ENCODE results near the gene SOS1. TPM values are rescaled to one million over a fixed set of nuclear protein-coding genes. Genes with fewer than 3 reads are reported as not detected.
A peak's percentile ranks its signal among the peaks of the same experiment; 100 is the strongest.

The SOS1 gene
- total RNA-seq, 6 experiments from 2014 or later: 9.6 to 20.1 (median 16.5) TPM

GRCh38 chr2:39153312-39153711 is 32.5 kb upstream of the SOS1 start:
- H3K36me3 ChIP-seq: no peaks in the 10 kb centered on the region
- H3K9me3 ChIP-seq: no peaks in the 10 kb centered on the region
- H3K4me3 ChIP-seq: no peak overlapping the region
- WGBS (ENCODE audit: insufficient coverage, low coverage, low lambda C conversion rate, missing lambda C conversion rate): 67% methylated on average over 1 of the region's 1 CpG
- no peak overlapping the region for H3K27ac ChIP-seq
- H3K27me3 ChIP-seq: no peaks in the 10 kb centered on the region
- intact Hi-C loops (cut with DNase I): no loop called here
- DNase-seq (no peak), ATAC-seq (no peak)
- TF ChIP-seq POLR2A (IDR thresholded peaks at IDR 0.05): no peak
- TF ChIP-seq, protein P1, sequence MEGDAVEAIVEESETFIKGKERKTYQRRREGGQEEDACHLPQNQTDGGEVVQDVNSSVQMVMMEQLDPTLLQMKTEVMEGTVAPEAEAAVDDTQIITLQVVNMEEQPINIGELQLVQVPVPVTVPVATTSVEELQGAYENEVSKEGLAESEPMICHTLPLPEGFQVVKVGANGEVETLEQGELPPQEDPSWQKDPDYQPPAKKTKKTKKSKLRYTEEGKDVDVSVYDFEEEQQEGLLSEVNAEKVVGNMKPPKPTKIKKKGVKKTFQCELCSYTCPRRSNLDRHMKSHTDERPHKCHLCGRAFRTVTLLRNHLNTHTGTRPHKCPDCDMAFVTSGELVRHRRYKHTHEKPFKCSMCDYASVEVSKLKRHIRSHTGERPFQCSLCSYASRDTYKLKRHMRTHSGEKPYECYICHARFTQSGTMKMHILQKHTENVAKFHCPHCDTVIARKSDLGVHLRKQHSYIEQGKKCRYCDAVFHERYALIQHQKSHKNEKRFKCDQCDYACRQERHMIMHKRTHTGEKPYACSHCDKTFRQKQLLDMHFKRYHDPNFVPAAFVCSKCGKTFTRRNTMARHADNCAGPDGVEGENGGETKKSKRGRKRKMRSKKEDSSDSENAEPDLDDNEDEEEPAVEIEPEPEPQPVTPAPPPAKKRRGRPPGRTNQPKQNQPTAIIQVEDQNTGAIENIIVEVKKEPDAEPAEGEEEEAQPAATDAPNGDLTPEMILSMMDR (IDR thresholded peaks at IDR 0.05): no peak
- H3K4me1 ChIP-seq: no peaks in the 10 kb centered on the region

- 89% methylated on average over 2 of the region's 2 CpGs for WGBS (ENCODE audit: insufficient coverage, low coverage, low lambda C conversion rate, missing lambda C conversion rate)
- intact Hi-C loops (cut with DNase I): no loop called here
- no peaks in the 10 kb centered on the region for H3K27me3 ChIP-seq
- no peak for ATAC-seq
- H3K27ac ChIP-seq: no peak overlapping the region
- DNase-seq: no peak
- H3K36me3 ChIP-seq: no peaks in the 10 kb centered on the region
- no peaks in the 10 kb centered on the region for H3K9me3 ChIP-seq
- no peaks in the 10 kb centered on the region for H3K4me1 ChIP-seq
- no peak for TF ChIP-seq POLR2A (IDR thresholded peaks at IDR 0.05)
- TF ChIP-seq, protein P1 (IDR thresholded peaks at IDR 0.05): no peak
- H3K4me3 ChIP-seq: no peak overlapping the region
These were observed 31.7 kb upstream of the SOS1 start for GRCh38 chr2:39152504-39152903.

DNA sequence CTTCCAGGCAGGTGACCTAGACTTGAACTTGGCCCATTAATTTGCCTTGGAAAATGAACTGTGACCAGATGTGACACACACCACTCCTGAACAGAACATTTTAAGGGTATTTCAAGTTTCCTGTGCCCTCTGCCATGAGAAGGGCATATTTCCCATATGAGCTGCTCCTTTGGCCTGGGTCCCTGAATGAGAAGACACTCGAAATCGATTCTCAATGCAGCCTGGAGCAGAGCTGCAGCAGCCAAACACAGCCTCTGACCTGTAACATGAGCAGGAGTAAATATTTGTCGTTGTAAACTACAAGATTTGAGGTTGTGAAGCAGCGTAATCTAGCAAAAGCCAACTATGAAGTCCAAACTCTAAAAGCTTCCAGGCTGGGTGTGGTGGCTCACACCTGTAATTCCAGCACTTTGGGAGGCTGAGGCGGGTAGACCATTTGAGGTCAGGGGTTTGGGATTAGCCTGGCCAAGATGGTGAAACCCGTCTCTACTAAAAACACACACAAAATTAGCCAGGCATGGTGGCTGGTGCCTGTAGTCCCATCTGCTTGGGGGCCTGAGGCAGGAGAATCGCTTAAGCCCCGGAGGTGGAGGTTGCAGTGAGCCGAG is 30.1 kb upstream of the SOS1 start:
- DNase-seq (no peak), ATAC-seq (peak; percentile 78 to 96 (median 92))
- WGBS (ENCODE audit: insufficient coverage, low coverage, low lambda C conversion rate, missing lambda C conversion rate): 45% methylated on average over 5 of the region's 9 CpGs

GRCh38 chr2:39150102-39150562 is 29.3 kb upstream of the SOS1 start:
- TF ChIP-seq POLR2A (IDR thresholded peaks at IDR 0.05): no peak
- TF ChIP-seq, protein P1 (IDR thresholded peaks at IDR 0.05): no peak
- DNase-seq (no peak), ATAC-seq (no peak)
- H3K27ac ChIP-seq: no peak overlapping the region
- no peaks in the 10 kb centered on the region for H3K36me3 ChIP-seq
- no peaks in the 10 kb centered on the region for H3K4me1 ChIP-seq
- H3K27me3 ChIP-seq: no peaks in the 10 kb centered on the region
- no peaks in the 10 kb centered on the region for H3K9me3 ChIP-seq
- H3K4me3 ChIP-seq: no peak overlapping the region
- intact Hi-C loops (cut with DNase I): no loop called here
- WGBS (ENCODE audit: insufficient coverage, low coverage, low lambda C conversion rate, missing lambda C conversion rate): 96% methylated on average over 6 of the region's 6 CpGs

More for the DNA sequence above, 30.1 kb upstream of the SOS1 start:
- H3K27ac ChIP-seq: no peak overlapping the region
- intact Hi-C loops (cut with DNase I): no loop called here
- H3K4me1 ChIP-seq: no peaks in the 10 kb centered on the region
- H3K9me3 ChIP-seq: no peaks in the 10 kb centered on the region
- H3K27me3 ChIP-seq: no peaks in the 10 kb centered on the region
- TF ChIP-seq, protein P1 (IDR thresholded peaks at IDR 0.05): no peak
- TF ChIP-seq POLR2A (IDR thresholded peaks at IDR 0.05): no peak
- H3K36me3 ChIP-seq: no peaks in the 10 kb centered on the region
- H3K4me3 ChIP-seq: no peak overlapping the region

All from right lobe of liver (tissue), 6 donors.